ENCODE data around the gene PSMF1. TPM values are rescaled to one million over a fixed set of nuclear protein-coding genes. Genes with fewer than 3 reads are reported as not detected.
"Not testable (repeated sequence)": the region's sequence is repeated elsewhere in the genome, so short reads cannot be mapped to it uniquely, and the experiment has no call there.

Gene PSMF1
- total RNA-seq, 1 experiment from 2014 or later, result 166 TPM

GRCh38 chr20:1215386-1216170 is 97.2 kb downstream of the PSMF1 start:
- no peaks in the 10 kb centered on the region for H3K9me2 ChIP-seq (ENCODE audit: insufficient read depth)

GRCh38 chr20:1216527-1217427 is 98.4 kb downstream of the PSMF1 start:
- DNase-seq; CTCF ChIA-PET; H3F3A ChIP-seq (ENCODE audit: insufficient read depth, low read depth); H3K4me2 ChIP-seq; H3K4me1 ChIP-seq (replicated peaks; ENCODE audit: insufficient read depth); H3K4me3 ChIP-seq; H2AFZ ChIP-seq; H3K27ac ChIP-seq; H4K20me1 ChIP-seq (ENCODE audit: insufficient read depth); H3K9me2 ChIP-seq (ENCODE audit: insufficient read depth); intact Hi-C loops (cut with micrococcal nuclease; ENCODE audit: unreplicated experiment); BruUV-seq (replicated peaks); H3K36me3 ChIP-seq (ENCODE audit: low read depth); POLR2A ChIA-PET (ENCODE audit: unreplicated experiment); H3K9me3 ChIP-seq (ENCODE audit: insufficient read depth, low read depth); H3K79me2 ChIP-seq (ENCODE audit: low read depth): not testable (repeated sequence)
- peaks cover 59% of the 10 kb centered on the region for H3K27me3 ChIP-seq (ENCODE audit: insufficient read depth, low read depth)

More at GRCh38 chr20:1215386-1216170, 97.2 kb downstream of the PSMF1 start:
- ChIA-PET CTCF (no interaction called here), POLR2A (ENCODE audit: unreplicated experiment) (no interaction called here)
- no peaks in the 10 kb centered on the region for H3K79me2 ChIP-seq (ENCODE audit: low read depth)
- intact Hi-C loops (cut with micrococcal nuclease; ENCODE audit: unreplicated experiment), result no loop called here
- no peaks in the 10 kb centered on the region for H3F3A ChIP-seq (ENCODE audit: insufficient read depth, low read depth)
- H3K36me3 ChIP-seq (ENCODE audit: low read depth), result no peaks in the 10 kb centered on the region
- DNase-seq, result no peak
- no peaks in the 10 kb centered on the region for H3K9me3 ChIP-seq (ENCODE audit: insufficient read depth, low read depth)
- H3K4me1 ChIP-seq (replicated peaks; ENCODE audit: insufficient read depth), result no peaks in the 10 kb centered on the region
- no peak overlapping the region for H2AFZ ChIP-seq
- TF ChIP-seq EZH2 (IDR thresholded peaks at IDR 0.05; ENCODE audit: low read depth), result no peak
- TF ChIP-seq, protein P1, sequence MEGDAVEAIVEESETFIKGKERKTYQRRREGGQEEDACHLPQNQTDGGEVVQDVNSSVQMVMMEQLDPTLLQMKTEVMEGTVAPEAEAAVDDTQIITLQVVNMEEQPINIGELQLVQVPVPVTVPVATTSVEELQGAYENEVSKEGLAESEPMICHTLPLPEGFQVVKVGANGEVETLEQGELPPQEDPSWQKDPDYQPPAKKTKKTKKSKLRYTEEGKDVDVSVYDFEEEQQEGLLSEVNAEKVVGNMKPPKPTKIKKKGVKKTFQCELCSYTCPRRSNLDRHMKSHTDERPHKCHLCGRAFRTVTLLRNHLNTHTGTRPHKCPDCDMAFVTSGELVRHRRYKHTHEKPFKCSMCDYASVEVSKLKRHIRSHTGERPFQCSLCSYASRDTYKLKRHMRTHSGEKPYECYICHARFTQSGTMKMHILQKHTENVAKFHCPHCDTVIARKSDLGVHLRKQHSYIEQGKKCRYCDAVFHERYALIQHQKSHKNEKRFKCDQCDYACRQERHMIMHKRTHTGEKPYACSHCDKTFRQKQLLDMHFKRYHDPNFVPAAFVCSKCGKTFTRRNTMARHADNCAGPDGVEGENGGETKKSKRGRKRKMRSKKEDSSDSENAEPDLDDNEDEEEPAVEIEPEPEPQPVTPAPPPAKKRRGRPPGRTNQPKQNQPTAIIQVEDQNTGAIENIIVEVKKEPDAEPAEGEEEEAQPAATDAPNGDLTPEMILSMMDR (conservative IDR thresholded peaks at IDR 0.05), result no peak
- no peak overlapping the region for H3K4me2 ChIP-seq
- H3K27ac ChIP-seq, result no peak overlapping the region
- no peaks in the 10 kb centered on the region for H4K20me1 ChIP-seq (ENCODE audit: insufficient read depth)
- no peak overlapping the region for H3K4me3 ChIP-seq
- H3K27me3 ChIP-seq (ENCODE audit: insufficient read depth, low read depth), result peaks cover 65% of the 10 kb centered on the region
- no TSS peak for BruUV-seq (replicated peaks)

Other genes with a start within 250 kb of the PSMF1 start
- gene ANGPT4, start 202.3 kb upstream of the PSMF1 start, total RNA-seq (2021), result not detected in 2 replicates
- gene RSPO4, start 116.3 kb upstream of the PSMF1 start, total RNA-seq (2021), result not detected in 2 replicates
- gene TMEM74B, start 66.4 kb downstream of the PSMF1 start, total RNA-seq (2021), result 0.44 and 1.2 TPM in 2 replicates
- not detected in 2 replicates for gene C20orf202, start 84.9 kb downstream of the PSMF1 start, total RNA-seq (2021)
- 0.60 TPM in 1 of 2 replicates, not detected in the other for gene RAD21L1, start 107.4 kb downstream of the PSMF1 start, total RNA-seq (2021)
- 3.4 and 4.0 TPM in 2 replicates for gene SNPH, start 147.7 kb downstream of the PSMF1 start, total RNA-seq (2021)
- 12.3 and 14.8 TPM in 2 replicates for gene SDCBP2, start 210.5 kb downstream of the PSMF1 start, total RNA-seq (2021)

All from PC-9 (cell line).